Right lobe of liver (tissue), 4 donors: ENCODE results near the gene HPX.

ENCODE experiments used
- CTCF ChIP-seq, 4 donors: fragments of 200-600 bp in 3 of 4; fragments of 450-650 bp in 1 of 4; IDR thresholded peaks; one replicate each; pipeline versions ENCODE4 v1.5.1 to v1.8.0; 2016 to 2022; ENCODE audit warnings: antibody characterized with exemption in 4 of 4, mild to moderate bottlenecking in 2 of 4
- POLR2A ChIP-seq: fragments of 450-650 bp; IDR thresholded peaks from one replicate; pipeline ENCODE4 v1.6.1; 2017; ENCODE audit warnings: antibody characterized with exemption, mild to moderate bottlenecking
- donor health status: DM: no; HTN: no; CAD: no.
- donor health status: DM: no; HTN: no; CAD: no.
- donor health status: DM: no; HTN: yes; CAD: no.

- no peak for TF ChIP-seq CTCF (IDR thresholded peaks at IDR 0.05)
- TF ChIP-seq POLR2A: no peak
Observed at GRCh38 chr11:6410695-6411430, 29.9 kb downstream of the HPX start.
